K562 (cell line): ENCODE measurements around the gene NRTN. TPM values are rescaled to one million over a fixed set of nuclear protein-coding genes. Genes with fewer than 3 reads are reported as not detected.
A peak's percentile ranks its signal among the peaks of the same experiment; 100 is the strongest.

Source experiments
- ATAC-seq: fragments of 200-7000 bp; cut with Tn5 transposase; 3 replicates; pipeline ENCODE4 v1.9.1; 2020; ENCODE audit warnings: moderate library complexity
- BruUV-seq: library from RNA; stranded (reverse); fragments of 400-500 nt; replicated peaks from 2 replicates; lab custom pipeline; 2021; lab: Mats Ljungman, UMichigan
- CTCF ChIA-PET: fragments of 300-600 bp; formaldehyde crosslinking; extraction: SDS; loops from one replicate; lab custom pipeline; 2021; ENCODE audit warnings: low intra/inter-chr PET ratio; lab: Yijun Ruan, JAX
- POLR2A ChIA-PET: fragments of 300-600, 350-650 bp; sonication (Branson Sonifier 250); formaldehyde crosslinking; extraction: SDS; loops from one replicate; lab custom pipeline; 2021; ENCODE audit warnings: antibody characterized with exemption, inconsistent platforms; lab: Yijun Ruan, JAX
- DNase-seq, 4 experiments: peaks; one replicate each; pipeline versions ENCODE4 v3.0.0 to v3.0.0-alpha.2; 2011 to 2018; ENCODE audit warnings: low spot score in 3 of 4, mixed read lengths in 3 of 4; ENCODE audit errors: extremely low read depth in 1 of 4
- FAIRE-seq: peaks from 2 replicates; lab custom pipeline; 2011; peaks lifted over from hg19 to GRCh38; lab: Jason Lieb, UNC
- H2AFZ ChIP-seq: 2 replicates; pipeline ENCODE4 v1.6.0; 2011; ENCODE audit warnings: low read depth, low read length, control low read depth, inconsistent platforms
- H3K27ac ChIP-seq: fragments of 200-600 bp; 3 replicates; pipeline ENCODE4 v1.8.0; 2011; ENCODE audit warnings: low read depth, mild to moderate bottlenecking, control low read depth, inconsistent platforms, low read length, moderate library complexity, mixed read lengths; ENCODE audit errors: extremely low read depth
- H3K27me3 ChIP-seq, 2 experiments: fragments of 300-600 bp in 1 of 2; 2 replicates in 1 of 2; 3 replicates in 1 of 2; pipeline versions ENCODE4 v1.6.0 to v1.8.0; 2011; ENCODE audit warnings: inconsistent platforms in 2 of 2, low read length in 2 of 2, mild to moderate bottlenecking in 1 of 2, mixed read lengths in 1 of 2, moderate library complexity in 1 of 2; ENCODE audit not compliant: control insufficient read depth in 2 of 2, insufficient read depth in 2 of 2
- H3K36me3 ChIP-seq: fragments of 300-600 bp; 3 replicates; pipeline ENCODE4 v1.8.0; 2011; ENCODE audit warnings: mild to moderate bottlenecking, low read length, inconsistent platforms; ENCODE audit not compliant: control insufficient read depth, insufficient read depth
- H3K4me1 ChIP-seq, 2 experiments: fragments of 200-600 bp in 1 of 2; replicated peaks in 1 of 2; 2 replicates in 1 of 2; 3 replicates in 1 of 2; pipeline versions ENCODE4 v1.5.1 to v1.8.0; 2011; ENCODE audit warnings: inconsistent platforms in 2 of 2, low read length in 2 of 2, mild to moderate bottlenecking in 1 of 2, mixed read lengths in 1 of 2, moderate library complexity in 1 of 2; ENCODE audit not compliant: control insufficient read depth in 2 of 2, insufficient read depth in 2 of 2
- H3K4me2 ChIP-seq: 2 replicates; pipeline ENCODE4 v1.6.1; 2011; ENCODE audit warnings: low read length, control low read depth, inconsistent platforms, mixed read lengths; ENCODE audit not compliant: insufficient read depth
- H3K4me3 ChIP-seq: fragments of 200-600 bp; sonication (generic), shearing (Covaris generic); 2 replicates; pipeline ENCODE4 v1.5.1; 2016; ENCODE audit warnings: control low read depth, inconsistent platforms
- H3K79me2 ChIP-seq: fragments of 200-600 bp; 3 replicates; pipeline ENCODE4 v1.8.0; 2011; ENCODE audit warnings: low read length, inconsistent platforms; ENCODE audit not compliant: control insufficient read depth, insufficient read depth
- H3K9ac ChIP-seq, 2 experiments: 2 replicates each; pipeline versions ENCODE4 v1.6.0 to v1.6.1; 2011; ENCODE audit warnings: low read depth in 2 of 2, low read length in 2 of 2, control low read depth in 1 of 2, inconsistent platforms in 1 of 2, mild to moderate bottlenecking in 1 of 2, mixed read lengths in 1 of 2; ENCODE audit not compliant: insufficient read depth in 1 of 2
- H3K9me1 ChIP-seq: one replicate; pipeline ENCODE4 v1.6.0; 2011; ENCODE audit warnings: inconsistent platforms, mild to moderate bottlenecking, low read length, moderate library complexity; ENCODE audit not compliant: control insufficient read depth, insufficient read depth
- H3K9me3 ChIP-seq: replicated peaks from 2 replicates; pipeline ENCODE4 v1.5.1; 2011; ENCODE audit warnings: low read depth, low read length, inconsistent platforms; ENCODE audit not compliant: control insufficient read depth, insufficient read depth
- H4K20me1 ChIP-seq: replicated peaks from 2 replicates; pipeline ENCODE4 v1.6.1; 2011; ENCODE audit warnings: low read length, inconsistent platforms, mixed read lengths; ENCODE audit not compliant: control insufficient read depth, insufficient read depth
- ATF6 ChIP-seq: sonication (generic); formaldehyde crosslinking; IDR thresholded peaks from 2 replicates; pipeline ENCODE4 v1.4.0; 2020; ENCODE audit warnings: mild to moderate bottlenecking, missing genetic modification reagents
- BHLHE40 ChIP-seq: IDR thresholded peaks from 2 replicates; pipeline ENCODE4 v1.6.1; 2011; ENCODE audit warnings: low read length, improper control_type of control experiment
- CCNT2 ChIP-seq: IDR thresholded peaks from 2 replicates; pipeline ENCODE4 v1.6.1; 2011; ENCODE audit warnings: borderline replicate concordance, low read depth, mild to moderate bottlenecking, moderate library complexity, mixed read lengths, low read length; ENCODE audit not compliant: insufficient read length; ENCODE audit errors: extremely low read depth
- CEBPB ChIP-seq: fragments of 450-650 bp; IDR thresholded peaks from 2 replicates; pipeline ENCODE4 v1.6.1; 2016; ENCODE audit warnings: missing genetic modification characterization, missing compliant biosample characterization
- CEBPG ChIP-seq, 3 experiments: fragments of 200-800 bp in 1 of 3; sonication (Bioruptor generic) in 1 of 3; sonication (generic) in 1 of 3; formaldehyde crosslinking in 1 of 3; IDR thresholded peaks in 2 of 3; conservative IDR thresholded peaks in 1 of 3; 2 replicates each; pipeline versions ENCODE4 v1.6.1 to v1.8.0; 2016 to 2022; ENCODE audit warnings: missing compliant biosample characterization in 2 of 3, missing genetic modification characterization in 2 of 3, mild to moderate bottlenecking in 1 of 3, missing genetic modification reagents in 1 of 3
- E2F4 ChIP-seq: sonication (generic); formaldehyde crosslinking; IDR thresholded peaks from 2 replicates; pipeline ENCODE4 v1.8.0; 2022; ENCODE audit warnings: mild to moderate bottlenecking, low read depth, missing genetic modification reagents
- MYBL2 ChIP-seq, 2 experiments: fragments of 450-650 bp in 1 of 2; sonication (generic) in 1 of 2; formaldehyde crosslinking in 1 of 2; IDR thresholded peaks; 2 replicates each; pipeline versions ENCODE4 v1.6.1 to v1.8.1; 2017 to 2022; ENCODE audit warnings: borderline replicate concordance in 1 of 2, inconsistent platforms in 1 of 2, low read depth in 1 of 2, mild to moderate bottlenecking in 1 of 2, missing genetic modification reagents in 1 of 2, moderate library complexity in 1 of 2
- NCOA4 ChIP-seq: fragments of 450-650 bp; IDR thresholded peaks from 2 replicates; pipeline ENCODE4 v1.6.1; 2018; ENCODE audit warnings: mild to moderate bottlenecking; ENCODE audit not compliant: partially characterized antibody
- TRIM24 ChIP-seq, 2 experiments: fragments of 450-650 bp; IDR thresholded peaks; 2 replicates each; pipeline ENCODE4 v1.6.1; 2016
- ZNF184 ChIP-seq: sonication (generic); formaldehyde crosslinking; IDR thresholded peaks from 2 replicates; pipeline ENCODE4 v1.5.0; 2020; ENCODE audit warnings: missing genetic modification reagents
- ZNF311 ChIP-seq: fragments of 250-450 bp; sonication (Bioruptor Pico); IDR thresholded peaks from 2 replicates; pipeline ENCODE4 v1.4.0; 2020; ENCODE audit warnings: mild to moderate bottlenecking, moderate library complexity
- WGBS: fragments of 100-300 bp; shearing (Covaris generic); methylation state at CpG from one replicate; pipeline ENCODE4 v1.1.6; 2016; ENCODE audit warnings: low coverage, mixed read lengths; ENCODE audit not compliant: insufficient coverage; ENCODE audit errors: missing lambda C conversion rate; 5-methylcytosine and 5-hydroxymethylcytosine counted together
- in situ Hi-C: fragments of 300-500 bp; cut with MboI; formaldehyde crosslinking; loops from 4 replicates; pipeline ENCODE4 v1.15.0; 2018; ENCODE audit warnings: inconsistent platforms, mixed read lengths
- intact Hi-C: fragments of 100-400 bp; cut with micrococcal nuclease; formaldehyde crosslinking; loops from 2 replicates; pipeline ENCODE4 v1.14.2; 2022
- polyA plus RNA-seq, 8 experiments: library from polyadenylated mRNA; depleted of rRNA in 4 of 8; stranded (reverse) in 5 of 8; unstranded in 3 of 8; fragments of >200 nt; fragmentation: Nextera tagmentation in 2 of 8; fragmentation: Illumina TruSeq in 1 of 8; extraction: Ambion mirVana in 2 of 8; extraction: Trizol in 1 of 8; gene quantifications; 2 replicates each; pipeline versions ENCODE4 v1.2.1 to v1.2.3, GENCODE V29; 2011 to 2014; ENCODE audit warnings: inconsistent platforms in 1 of 8, missing spikeins in 1 of 8
- total RNA-seq, 7 experiments: library from RNA; depleted of rRNA in 6 of 7; stranded (reverse); fragments of >200 nt in 6 of 7; fragmentation: Illumina TruSeq in 2 of 7; extraction: Trizol in 2 of 7; gene quantifications; 2 replicates each; pipeline versions ENCODE4 v1.2.1 to v1.2.3, GENCODE V29; 2011 to 2021; ENCODE audit warnings: low replicate concordance in 1 of 7

Gene NRTN
- total and polyA plus RNA-seq, 9 of the 15 experiments (the other 6 are each of a cell fraction or from before 2014, with no cell fraction given): 0.62 to 8.1 (median 1.6) TPM; not detected in 2

- intact Hi-C loops (no loop called here), in situ Hi-C loops (no loop called here)
- Histone ChIP-seq H3K4me3 (no peak overlapping the region), H3K9me3 (no peaks in the 10 kb centered on the region), H2AFZ (no peak overlapping the region), H3K9ac (no peak overlapping the region), H4K20me1 (no peaks in the 10 kb centered on the region), H3K27me3 (peaks cover 2 to 14% of the 10 kb centered on the region in 2 experiments; a peak in 2 of 5 replicates), H3K79me2 (no peaks in the 10 kb centered on the region), H3K27ac (no peak overlapping the region), H3K36me3 (no peaks in the 10 kb centered on the region), H3K4me1 (peaks cover 0 to 7% of the 10 kb centered on the region in 2 experiments; a peak in 2 of 5 replicates), H3K4me2 (no peak overlapping the region), H3K9me1 (no peaks in the 10 kb centered on the region)
- BruUV-seq: no TSS peak
- ATAC-seq (no peak), FAIRE-seq (no peak), DNase-seq (peak in 1 of 4 experiments; percentile 3)
- TF ChIP-seq ZNF311 (no peak), MYBL2 (IDR thresholded peaks at IDR 0.05; ENCODE audit: low read depth) (no peak), MYBL2 (CRISPR knock-in tag; IDR thresholded peaks at IDR 0.05; ENCODE audit: borderline replicate concordance) (no peak), E2F4 (CRISPR knock-in tag) (no peak), CEBPB (tag) (peak; percentile 64; the same call in 1 of the 2 replicates), NCOA4 (no peak), CEBPG (CRISPR knock-in tag; IDR thresholded peaks at IDR 0.05) (peak; percentile 57), CEBPG (tag; conservative IDR thresholded peaks at IDR 0.05 in 1 of 2, IDR thresholded peaks at IDR 0.05 in 1 of 2) (peak; percentile 58 to 88), CCNT2 (no peak), TRIM24 (IDR thresholded peaks at IDR 0.05) (peak; percentile 66 to 86; a peak in 2 of 4 replicates), BHLHE40 (no peak), ZNF184 (CRISPR knock-in tag) (no peak), ATF6 (CRISPR knock-in tag) (no peak)
- POLR2A ChIA-PET: interaction anchor here (0.6 to 0.7 kb wide), 2 partner anchors 12 to 83 kb away, joined by 3 read pairs; no protein-coding TSS in a partner anchor
- 18% methylated on average over 12 of the region's 12 CpGs for WGBS
- CTCF ChIA-PET: no interaction called here
These were observed 66.1 kb downstream of the NRTN start for GRCh38 chr19:5870986-5871394.
